Keratinocyte (primary cell): Measurements from ENCODE around the gene CPOX.

ENCODE experiments used
- CTCF ChIP-seq, 3 experiments: IDR thresholded peaks in 1 of 3; conservative IDR thresholded peaks in 1 of 3; optimal IDR thresholded peaks in 1 of 3; 2 replicates in 2 of 3; 3 replicates in 1 of 3; pipeline versions ENCODE3 to v1.5.1; 2011; ENCODE audit warnings: low read length in 3 of 3, mild to moderate bottlenecking in 3 of 3, moderate library complexity in 2 of 3, control low read depth in 1 of 3, inconsistent platforms in 1 of 3; ENCODE audit not compliant: insufficient read depth in 2 of 3; ENCODE audit errors: extremely low read depth in 1 of 3
- EZH2 ChIP-seq: IDR thresholded peaks from one replicate; pipeline ENCODE4 v1.6.1; 2012; ENCODE audit warnings: inconsistent platforms, mild to moderate bottlenecking, low read length, moderate library complexity

- TF ChIP-seq CTCF (optimal IDR thresholded peaks at IDR 0.05 in 1 of 3, IDR thresholded peaks at IDR 0.05 in 1 of 3, conservative IDR thresholded peaks at IDR 0.05 in 1 of 3; ENCODE audit: extremely low read depth in 1 of 3, insufficient read depth in 2 of 3, low read length in 3 of 3) (no peak), EZH2 (no peak)
These were observed 8.9 kb downstream of the CPOX start for GRCh38 chr3:98584547-98584946.
